Measurements from ENCODE around the gene TAF10.

The TAF10 gene

GRCh38 chr11:6634534-6634933 is 22.5 kb upstream of the TAF10 start:
- DNase-seq (ENCODE audit: low spot score in 2 of 2): no peak
- no peaks in the 10 kb centered on the region for H3K9me3 ChIP-seq
- no peak overlapping the region for H3K4me3 ChIP-seq
- H3K4me1 ChIP-seq: no peaks in the 10 kb centered on the region
- no peaks in the 10 kb centered on the region for H3K36me3 ChIP-seq (replicated peaks)
- no peaks in the 10 kb centered on the region for H3K27me3 ChIP-seq (ENCODE audit: low read depth)
- in situ Hi-C loops (cut with MboI; ENCODE audit: low sequenced_read_pairs): no loop called here

GRCh38 chr11:6633422-6634408 is 21.7 kb upstream of the TAF10 start:
- no peaks in the 10 kb centered on the region for H3K27me3 ChIP-seq (ENCODE audit: low read depth)

GRCh38 chr11:6632116-6633073 is 20.4 kb upstream of the TAF10 start:
- in situ Hi-C loops (cut with MboI; ENCODE audit: low sequenced_read_pairs): no loop called here
- H3K36me3 ChIP-seq (replicated peaks): no peaks in the 10 kb centered on the region

More at GRCh38 chr11:6633422-6634408, 21.7 kb upstream of the TAF10 start:
- no peaks in the 10 kb centered on the region for H3K4me1 ChIP-seq
- H3K9me3 ChIP-seq: no peaks in the 10 kb centered on the region
- H3K4me3 ChIP-seq: no peak overlapping the region
- in situ Hi-C loops (cut with MboI; ENCODE audit: low sequenced_read_pairs): no loop called here
- H3K36me3 ChIP-seq (replicated peaks): no peaks in the 10 kb centered on the region
- no peak for DNase-seq (ENCODE audit: low spot score in 2 of 2)

GRCh38 chr11:6631361-6631890 is 19.4 kb upstream of the TAF10 start:
- H3K36me3 ChIP-seq (replicated peaks): no peaks in the 10 kb centered on the region
- in situ Hi-C loops (cut with MboI; ENCODE audit: low sequenced_read_pairs): no loop called here
- no peak for DNase-seq (ENCODE audit: low spot score in 2 of 2)
- H3K4me3 ChIP-seq: no peak overlapping the region
- H3K27me3 ChIP-seq (ENCODE audit: low read depth): no peaks in the 10 kb centered on the region
- H3K4me1 ChIP-seq: no peaks in the 10 kb centered on the region
- no peaks in the 10 kb centered on the region for H3K9me3 ChIP-seq

More at GRCh38 chr11:6632116-6633073, 20.4 kb upstream of the TAF10 start:
- Histone ChIP-seq H3K4me1 (no peaks in the 10 kb centered on the region), H3K27me3 (ENCODE audit: low read depth) (no peaks in the 10 kb centered on the region), H3K4me3 (no peak overlapping the region), H3K9me3 (no peaks in the 10 kb centered on the region)
- no peak for DNase-seq (ENCODE audit: low spot score in 2 of 2)

DNA sequence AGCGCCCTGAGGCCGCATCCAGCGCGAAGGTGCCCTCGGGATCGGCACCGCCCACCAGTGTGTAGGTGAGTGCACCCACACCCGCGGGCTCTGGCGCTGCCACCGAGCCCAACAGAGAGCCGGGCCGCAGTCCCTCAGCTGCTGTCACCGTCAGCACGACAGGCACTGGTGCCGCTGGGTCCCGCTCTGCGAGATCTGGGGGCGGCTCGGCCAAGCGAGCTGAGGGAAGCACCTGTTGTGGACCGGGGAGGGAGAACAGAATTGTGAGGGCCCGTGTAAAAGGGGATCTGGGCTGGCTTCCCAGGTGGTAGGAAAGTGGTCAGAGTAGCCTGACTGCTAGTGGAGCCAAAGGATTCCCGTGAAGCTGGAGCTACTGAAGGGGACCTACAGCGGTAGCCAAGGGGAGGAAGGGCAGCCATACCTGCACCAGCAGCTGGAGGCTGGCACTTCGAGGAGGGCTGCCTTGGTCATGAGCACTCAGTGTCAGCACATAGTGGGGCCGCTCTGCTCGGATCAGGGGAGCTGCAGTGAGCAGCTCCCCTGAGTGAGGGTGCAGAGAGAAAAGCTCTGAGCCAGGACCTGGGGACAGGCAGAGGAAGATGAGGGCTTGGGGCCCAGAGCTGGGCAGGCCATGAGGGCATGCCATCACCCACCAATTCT is 18.7 kb upstream of the TAF10 start:
- Histone ChIP-seq H3K9me3 (no peaks in the 10 kb centered on the region), H3K27me3 (ENCODE audit: low read depth) (no peaks in the 10 kb centered on the region), H3K36me3 (replicated peaks) (no peaks in the 10 kb centered on the region), H3K4me3 (no peak overlapping the region), H3K4me1 (no peaks in the 10 kb centered on the region)
- no peak for DNase-seq (ENCODE audit: low spot score in 2 of 2)
- in situ Hi-C loops (cut with MboI; ENCODE audit: low sequenced_read_pairs): no loop called here

DNA sequence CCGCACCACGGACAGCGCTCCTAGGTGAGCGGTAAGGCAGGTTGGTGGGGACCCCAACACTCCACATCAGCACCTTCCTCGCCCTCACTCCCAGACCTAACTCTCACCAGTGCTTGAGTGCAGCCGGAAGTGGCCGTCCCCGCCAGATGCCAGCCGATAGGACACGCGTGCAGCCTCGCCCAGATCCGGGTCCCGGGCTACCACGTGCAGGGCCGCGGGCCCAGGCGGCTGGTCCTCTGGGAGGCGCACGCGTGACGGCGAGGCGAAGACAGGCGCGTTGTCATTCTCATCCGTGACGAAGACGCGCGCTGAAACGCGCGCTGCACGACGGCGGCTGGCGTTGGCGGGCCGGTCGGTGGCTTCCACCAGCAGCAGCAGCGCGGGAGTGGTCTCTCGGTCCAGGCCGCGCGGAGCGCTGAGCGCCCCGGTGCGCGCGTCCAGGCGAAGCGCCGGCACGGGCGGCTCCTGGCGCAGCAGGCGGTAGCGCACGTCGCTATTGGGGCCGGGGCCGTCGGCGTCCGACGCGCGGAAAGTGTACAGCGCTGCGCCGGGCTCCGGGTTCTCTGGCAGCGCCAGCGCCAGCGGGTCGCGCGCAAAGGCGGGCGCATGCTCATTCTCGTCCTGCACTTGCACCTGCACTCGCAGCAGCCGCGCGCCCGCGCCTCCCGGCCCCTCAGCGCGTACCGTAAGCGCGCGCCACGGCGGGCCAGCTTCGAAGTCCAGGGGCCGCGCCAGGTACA is 18.0 kb upstream of the TAF10 start:
- Histone ChIP-seq H3K4me1 (no peaks in the 10 kb centered on the region), H3K27me3 (ENCODE audit: low read depth) (no peaks in the 10 kb centered on the region), H3K36me3 (replicated peaks) (no peaks in the 10 kb centered on the region), H3K9me3 (no peaks in the 10 kb centered on the region), H3K4me3 (no peak overlapping the region)
- in situ Hi-C loops (cut with MboI; ENCODE audit: low sequenced_read_pairs): no loop called here
- DNase-seq (ENCODE audit: low spot score in 2 of 2): no peak

DNA sequence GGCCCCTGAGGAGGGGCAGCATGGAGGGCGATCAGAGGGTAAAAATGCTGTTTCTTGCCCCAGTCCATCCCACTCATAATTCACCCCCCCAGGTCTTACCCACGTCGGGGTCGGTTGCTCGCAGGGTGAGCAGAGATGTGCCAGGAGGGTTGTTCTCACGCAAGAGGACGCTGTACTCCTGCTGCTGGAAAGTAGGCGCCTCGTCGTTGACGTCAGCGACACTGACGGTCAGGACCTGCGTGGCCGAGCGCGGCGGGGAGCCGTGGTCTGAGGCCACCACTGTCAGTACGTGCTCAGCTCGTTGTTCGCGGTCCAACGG is 17.5 kb upstream of the TAF10 start:
- Histone ChIP-seq H3K27me3 (ENCODE audit: low read depth) (no peaks in the 10 kb centered on the region), H3K4me3 (no peak overlapping the region), H3K4me1 (no peaks in the 10 kb centered on the region), H3K36me3 (replicated peaks) (no peaks in the 10 kb centered on the region), H3K9me3 (no peaks in the 10 kb centered on the region)
- in situ Hi-C loops (cut with MboI; ENCODE audit: low sequenced_read_pairs): no loop called here
- DNase-seq (ENCODE audit: low spot score in 2 of 2): no peak

- in situ Hi-C loops (cut with MboI; ENCODE audit: low sequenced_read_pairs): no loop called here
- H3K36me3 ChIP-seq (replicated peaks): no peaks in the 10 kb centered on the region
- H3K9me3 ChIP-seq: no peaks in the 10 kb centered on the region
These were observed 16.5 kb upstream of the TAF10 start for GRCh38 chr11:6628526-6628925.

GRCh38 chr11:6627762-6628241 is 15.8 kb upstream of the TAF10 start:
- H3K27me3 ChIP-seq (ENCODE audit: low read depth): no peaks in the 10 kb centered on the region
- H3K9me3 ChIP-seq: no peaks in the 10 kb centered on the region
- H3K4me3 ChIP-seq: no peak overlapping the region
- no peaks in the 10 kb centered on the region for H3K4me1 ChIP-seq
- no peak for DNase-seq (ENCODE audit: low spot score in 2 of 2)
- in situ Hi-C loops (cut with MboI; ENCODE audit: low sequenced_read_pairs): no loop called here
- H3K36me3 ChIP-seq (replicated peaks): no peaks in the 10 kb centered on the region

More at GRCh38 chr11:6628526-6628925, 16.5 kb upstream of the TAF10 start:
- no peaks in the 10 kb centered on the region for H3K4me1 ChIP-seq
- no peak for DNase-seq (ENCODE audit: low spot score in 2 of 2)
- H3K27me3 ChIP-seq (ENCODE audit: low read depth): no peaks in the 10 kb centered on the region
- H3K4me3 ChIP-seq: no peak overlapping the region

DNA sequence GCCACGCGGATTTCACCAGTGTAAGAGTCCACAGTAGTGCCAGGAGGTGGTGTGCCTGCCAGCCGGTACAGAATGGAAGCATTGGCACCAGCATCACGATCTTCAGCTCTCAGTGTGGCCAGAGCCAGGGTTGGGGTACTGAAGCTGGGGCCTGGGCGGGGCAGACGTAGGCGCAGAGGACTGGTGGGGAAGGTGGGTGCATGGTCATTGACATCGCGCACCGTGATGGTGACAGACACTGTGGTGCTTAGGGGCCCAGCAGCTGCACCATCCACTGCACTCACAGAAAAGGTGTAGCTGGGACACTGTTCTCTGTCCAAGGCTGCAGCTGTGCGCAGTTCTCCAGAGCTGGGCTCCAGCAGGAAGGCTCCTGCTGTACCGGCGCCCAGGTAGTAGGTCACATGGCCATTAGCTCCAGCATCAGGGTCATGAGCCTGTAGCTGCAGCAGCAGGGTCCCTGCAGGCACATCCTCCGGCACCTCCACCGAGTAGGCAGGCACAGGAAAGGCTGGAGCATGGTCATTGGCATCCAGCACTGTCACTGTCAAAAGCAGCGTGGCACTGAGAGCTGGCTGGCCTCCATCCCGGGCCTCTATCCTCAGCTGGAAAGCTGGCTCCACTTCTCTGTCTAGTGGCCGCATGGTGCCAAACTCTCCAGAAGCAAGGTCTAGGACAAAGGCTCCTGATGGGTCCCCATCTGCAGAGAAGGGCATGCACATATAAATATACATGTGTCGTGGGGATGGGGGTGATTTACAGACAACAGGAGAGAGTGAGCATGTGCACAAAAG is 15.2 kb upstream of the TAF10 start:
- Histone ChIP-seq H3K9me3 (no peaks in the 10 kb centered on the region), H3K4me3 (no peak overlapping the region), H3K4me1 (no peaks in the 10 kb centered on the region), H3K27me3 (ENCODE audit: low read depth) (no peaks in the 10 kb centered on the region), H3K36me3 (replicated peaks) (no peaks in the 10 kb centered on the region)
- DNase-seq (ENCODE audit: low spot score in 2 of 2): no peak
- in situ Hi-C loops (cut with MboI; ENCODE audit: low sequenced_read_pairs): no loop called here

- in situ Hi-C loops (cut with MboI; ENCODE audit: low sequenced_read_pairs): no loop called here
- no peaks in the 10 kb centered on the region for H3K27me3 ChIP-seq (ENCODE audit: low read depth)
- H3K36me3 ChIP-seq (replicated peaks): no peaks in the 10 kb centered on the region
- no peak overlapping the region for H3K4me3 ChIP-seq
- H3K9me3 ChIP-seq: no peaks in the 10 kb centered on the region
- no peaks in the 10 kb centered on the region for H3K4me1 ChIP-seq
- no peak for DNase-seq (ENCODE audit: low spot score in 2 of 2)
These were observed 13.9 kb upstream of the TAF10 start for GRCh38 chr11:6625832-6626420.

Measured in HAP-1 (cell line).